Peyer's patch (tissue), 4 donors: Measurements from ENCODE around the gene KLK3. TPM values are rescaled to one million over a fixed set of nuclear protein-coding genes. Genes with fewer than 3 reads are reported as not detected.

Experiments used
- DNase-seq, 3 donors: peaks; one replicate each; pipeline ENCODE4 v3.0.0-alpha.2; 2017 to 2019
- H3K27ac ChIP-seq, 4 donors: fragments of 200-600 bp; sonication (generic); one replicate each; pipeline ENCODE4 v1.5.1; 2016 to 2019
- H3K27me3 ChIP-seq, 2 donors: fragments of 200-600 bp; sonication (generic); one replicate each; pipeline ENCODE4 v1.5.1; 2019
- H3K36me3 ChIP-seq, 3 donors: fragments of 200-600 bp; sonication (generic); one replicate each; pipeline ENCODE4 v1.5.1; 2016 to 2019
- H3K4me1 ChIP-seq, 4 donors: fragments of 200-600 bp; sonication (generic); one replicate each; pipeline ENCODE4 v1.5.1; 2016 to 2019
- H3K4me3 ChIP-seq, 4 donors: fragments of 200-600 bp; sonication (generic); 1 replicate in 3 of 4; 2 replicates in 1 of 4; pipeline ENCODE4 v1.5.1; 2016 to 2019; ENCODE audit warnings: mild to moderate bottlenecking in 1 of 4
- H3K9me3 ChIP-seq, 4 donors: fragments of 200-600 bp; sonication (generic); one replicate each; pipeline ENCODE4 v1.5.1; 2016 to 2019; ENCODE audit warnings: mild to moderate bottlenecking in 1 of 4
- POLR2A ChIP-seq, 2 donors: fragments of 450-650 bp; IDR thresholded peaks; one replicate each; pipeline ENCODE4 v1.5.1; 2017; ENCODE audit warnings: antibody characterized with exemption in 2 of 2, mild to moderate bottlenecking in 2 of 2, moderate library complexity in 2 of 2
- total RNA-seq, 4 donors: library from RNA; depleted of rRNA; stranded (reverse); fragments of >200 nt; gene quantifications; one replicate each; pipeline ENCODE4 v1.1.0, GENCODE V29; 2016
- TF ChIP-seq, protein P1 (sequence below), 6 experiments: fragments of 450-650 bp in 4 of 6; fragments of 200-600 bp in 2 of 6; sonication (generic) in 1 of 6; IDR thresholded peaks; one replicate each; pipeline ENCODE4 v1.5.1; 2017 to 2019; ENCODE audit warnings: antibody characterized with exemption in 6 of 6, mild to moderate bottlenecking in 3 of 6, moderate library complexity in 1 of 6

The KLK3 gene
- total RNA-seq, 4 donors from 2014 or later = 1.2 to 2.4 (median 1.9) TPM; not detected in 1

DNA sequence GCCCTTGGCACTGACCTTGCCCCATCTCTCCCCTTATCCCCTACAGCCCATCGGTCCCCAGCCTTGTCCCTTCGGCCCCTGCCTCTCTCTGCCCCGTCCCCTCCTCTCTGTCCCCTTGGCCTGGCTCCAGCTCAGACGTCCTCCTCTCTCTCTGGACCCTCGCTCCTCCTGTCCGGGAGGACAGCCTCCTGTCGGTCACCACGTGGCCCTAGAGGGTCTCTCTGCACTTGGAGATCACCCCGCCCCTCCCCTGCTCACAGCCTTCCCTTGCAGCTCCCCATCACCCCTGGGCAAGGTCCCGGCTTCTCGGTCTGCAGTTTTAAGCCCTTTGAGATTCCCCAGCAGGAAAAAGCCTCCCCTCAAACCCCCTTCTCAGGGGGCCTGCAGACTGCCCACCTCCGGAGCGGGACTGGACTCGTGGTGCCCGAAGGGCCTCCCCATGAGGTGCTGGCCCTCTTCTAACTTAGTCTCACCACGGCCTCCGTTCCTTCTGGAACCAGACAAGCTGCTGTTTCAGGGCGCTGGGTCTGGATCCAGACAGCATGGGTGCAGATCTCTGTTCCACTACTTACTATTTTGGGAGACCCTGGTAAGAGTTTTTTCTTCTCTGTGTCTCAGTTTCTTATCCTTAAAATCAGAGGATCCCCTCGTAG lies 18.0 kb upstream of the KLK3 start:
- TF ChIP-seq, protein P1, sequence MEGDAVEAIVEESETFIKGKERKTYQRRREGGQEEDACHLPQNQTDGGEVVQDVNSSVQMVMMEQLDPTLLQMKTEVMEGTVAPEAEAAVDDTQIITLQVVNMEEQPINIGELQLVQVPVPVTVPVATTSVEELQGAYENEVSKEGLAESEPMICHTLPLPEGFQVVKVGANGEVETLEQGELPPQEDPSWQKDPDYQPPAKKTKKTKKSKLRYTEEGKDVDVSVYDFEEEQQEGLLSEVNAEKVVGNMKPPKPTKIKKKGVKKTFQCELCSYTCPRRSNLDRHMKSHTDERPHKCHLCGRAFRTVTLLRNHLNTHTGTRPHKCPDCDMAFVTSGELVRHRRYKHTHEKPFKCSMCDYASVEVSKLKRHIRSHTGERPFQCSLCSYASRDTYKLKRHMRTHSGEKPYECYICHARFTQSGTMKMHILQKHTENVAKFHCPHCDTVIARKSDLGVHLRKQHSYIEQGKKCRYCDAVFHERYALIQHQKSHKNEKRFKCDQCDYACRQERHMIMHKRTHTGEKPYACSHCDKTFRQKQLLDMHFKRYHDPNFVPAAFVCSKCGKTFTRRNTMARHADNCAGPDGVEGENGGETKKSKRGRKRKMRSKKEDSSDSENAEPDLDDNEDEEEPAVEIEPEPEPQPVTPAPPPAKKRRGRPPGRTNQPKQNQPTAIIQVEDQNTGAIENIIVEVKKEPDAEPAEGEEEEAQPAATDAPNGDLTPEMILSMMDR (IDR thresholded peaks at IDR 0.05) = no peak
- TF ChIP-seq POLR2A (IDR thresholded peaks at IDR 0.05) = no peak
- no peak for DNase-seq
- Histone ChIP-seq H3K27me3 (no peaks in the 10 kb centered on the region), H3K36me3 (no peaks in the 10 kb centered on the region), H3K9me3 (no peaks in the 10 kb centered on the region), H3K4me1 (peaks cover 0 to 7% (median 0%) of the 10 kb centered on the region in 4 donors), H3K4me3 (peak overlapping the region in 3 of 4 donors; percentile 38 to 77 (median 59)), H3K27ac (peak overlapping the region; percentile 45 to 67 (median 52))

DNA sequence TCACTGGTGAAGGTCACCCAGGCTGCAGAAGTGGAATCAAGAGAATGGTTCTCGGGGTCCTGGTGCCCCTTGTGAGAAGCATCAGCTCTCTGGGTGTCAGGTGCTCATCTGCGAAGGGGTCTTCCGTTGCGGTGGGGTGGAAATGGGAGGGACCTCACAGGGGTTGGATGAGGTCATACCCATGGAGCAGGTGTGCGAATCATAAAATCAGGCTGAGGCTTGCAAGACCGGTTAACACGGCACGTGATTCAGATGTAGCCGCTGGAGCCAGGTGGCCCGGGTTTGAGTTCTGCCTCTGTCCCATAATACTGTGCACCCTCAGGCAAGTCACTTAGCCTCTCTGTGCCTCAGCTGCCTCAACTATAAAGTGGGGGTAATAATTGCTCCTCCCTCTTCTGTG lies 17.4 kb upstream of the KLK3 start:
- no peak for TF ChIP-seq POLR2A (IDR thresholded peaks at IDR 0.05)
- TF ChIP-seq, protein P1 (IDR thresholded peaks at IDR 0.05) = no peak
- no peak for DNase-seq
- no peak overlapping the region for H3K27ac ChIP-seq
- H3K27me3 ChIP-seq = no peaks in the 10 kb centered on the region
- no peak overlapping the region for H3K4me3 ChIP-seq
- H3K36me3 ChIP-seq = no peaks in the 10 kb centered on the region
- peaks cover 0 to 7% (median 0%) of the 10 kb centered on the region in 4 donors for H3K4me1 ChIP-seq
- no peaks in the 10 kb centered on the region for H3K9me3 ChIP-seq

DNA sequence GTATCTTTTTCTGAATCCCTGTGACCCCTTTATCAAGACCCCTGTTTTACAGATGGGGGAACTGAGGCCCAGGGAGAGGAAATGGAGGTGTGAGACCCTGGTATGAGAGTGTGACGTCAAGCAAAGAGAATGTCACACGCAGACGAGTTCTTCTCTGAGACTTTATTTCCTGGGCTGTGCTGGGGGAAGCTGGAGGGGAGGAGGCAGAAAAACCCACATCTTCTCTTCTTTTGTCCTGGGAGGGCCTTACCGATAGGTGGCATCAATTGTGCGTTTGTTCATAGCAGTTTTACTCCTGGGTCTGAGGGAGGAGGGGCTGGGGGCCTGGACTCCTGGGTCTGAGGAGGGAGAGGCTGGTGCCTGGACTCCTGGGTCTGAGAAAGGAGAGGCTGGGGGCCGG lies 16.5 kb upstream of the KLK3 start:
- TF ChIP-seq, protein P1 (IDR thresholded peaks at IDR 0.05) = no peak
- TF ChIP-seq POLR2A (IDR thresholded peaks at IDR 0.05) = no peak
- Histone ChIP-seq H3K4me1 (peaks cover 0 to 7% (median 0%) of the 10 kb centered on the region in 4 donors), H3K9me3 (no peaks in the 10 kb centered on the region), H3K4me3 (no peak overlapping the region), H3K27me3 (no peaks in the 10 kb centered on the region), H3K36me3 (no peaks in the 10 kb centered on the region), H3K27ac (no peak overlapping the region)
- DNase-seq = no peak

DNA sequence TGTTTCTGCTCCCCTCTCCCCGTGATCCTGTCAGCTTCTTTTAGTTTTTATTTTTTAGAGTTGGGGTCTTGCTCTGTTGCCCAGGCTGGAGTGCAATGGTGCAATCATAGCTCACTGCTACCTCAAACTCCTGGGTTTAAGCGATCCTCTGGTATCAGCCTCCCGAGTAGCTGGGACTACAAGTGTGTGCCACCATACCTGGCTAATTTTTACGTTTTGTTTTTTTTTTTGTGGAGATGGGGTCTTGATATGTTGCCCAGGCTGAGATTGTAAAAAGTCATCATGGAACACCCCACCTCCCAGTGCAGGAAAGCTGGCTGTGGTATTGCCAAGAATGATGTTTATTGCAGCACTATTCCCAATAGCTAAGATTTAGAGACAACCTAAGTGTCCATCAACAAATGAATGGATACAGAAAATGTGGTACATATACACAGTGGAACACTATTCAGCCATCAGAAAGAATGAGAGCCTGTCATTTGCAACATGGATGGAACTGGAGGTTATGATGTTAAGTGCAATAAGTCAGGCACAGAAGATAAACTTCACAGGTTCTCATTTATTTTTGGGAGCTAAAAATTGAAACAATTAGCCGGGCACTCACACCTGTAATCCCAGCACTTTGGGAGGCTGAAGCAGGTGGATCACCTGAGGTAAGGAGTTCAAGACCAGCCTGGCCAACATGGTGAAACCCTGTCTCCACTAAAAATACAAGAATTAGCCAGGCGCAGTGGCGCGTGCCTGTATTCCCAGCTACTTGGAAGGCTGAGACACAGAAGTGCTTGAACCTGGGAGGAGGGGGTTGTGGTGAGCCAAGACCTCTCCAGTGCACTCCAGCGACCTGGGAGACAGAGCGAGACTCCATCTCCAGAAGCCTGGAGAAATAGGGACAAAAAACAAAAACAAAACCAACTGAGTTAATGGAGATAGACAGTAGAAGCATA lies 14.7 kb upstream of the KLK3 start:
- no peak overlapping the region for H3K4me3 ChIP-seq
- H3K9me3 ChIP-seq = peaks cover 0 to 10% (median 4%) of the 10 kb centered on the region in 4 donors
- no peak overlapping the region for H3K27ac ChIP-seq
- no peaks in the 10 kb centered on the region for H3K27me3 ChIP-seq
- TF ChIP-seq, protein P1 (IDR thresholded peaks at IDR 0.05) = no peak
- TF ChIP-seq POLR2A (IDR thresholded peaks at IDR 0.05) = no peak
- no peak for DNase-seq
- H3K36me3 ChIP-seq = no peaks in the 10 kb centered on the region
- H3K4me1 ChIP-seq = peaks cover 0 to 7% (median 0%) of the 10 kb centered on the region in 4 donors

DNA sequence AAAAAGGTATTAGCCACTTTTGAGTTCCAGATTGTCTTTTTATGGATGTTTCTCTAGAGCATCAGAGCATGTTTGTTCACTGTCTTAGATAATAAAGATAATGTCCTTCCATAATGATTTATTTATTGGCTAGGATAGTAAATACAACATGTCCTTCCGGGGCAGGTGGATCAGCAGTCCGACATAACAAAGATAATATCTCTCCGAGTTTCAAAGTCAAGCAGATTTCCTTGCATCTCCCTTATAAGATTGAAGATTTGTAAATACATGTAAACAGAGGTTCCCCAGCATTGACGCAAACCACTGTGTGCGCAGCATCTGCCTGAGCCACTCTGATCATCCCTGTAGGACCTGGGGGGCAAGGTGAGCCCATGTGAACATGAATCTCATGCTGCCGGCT lies 12.6 kb upstream of the KLK3 start:
- DNase-seq = no peak
- no peak overlapping the region for H3K27ac ChIP-seq
- no peaks in the 10 kb centered on the region for H3K36me3 ChIP-seq
- H3K27me3 ChIP-seq = no peaks in the 10 kb centered on the region
- no peak overlapping the region for H3K4me3 ChIP-seq
- H3K9me3 ChIP-seq = peaks cover 0 to 10% (median 4%) of the 10 kb centered on the region in 4 donors
- no peaks in the 10 kb centered on the region for H3K4me1 ChIP-seq
- no peak for TF ChIP-seq POLR2A (IDR thresholded peaks at IDR 0.05)
- TF ChIP-seq, protein P1 (IDR thresholded peaks at IDR 0.05) = no peak
